ENCODE results near the gene TRIM56. TPM values are rescaled to one million over a fixed set of nuclear protein-coding genes. Genes with fewer than 3 reads are reported as not detected.

Gene TRIM56
- total and polyA plus RNA-seq, 9 of the 15 experiments (the other 6 are each of a cell fraction or from before 2014, with no cell fraction given), result 2.0 to 29.7 (median 11.6) TPM

DNA sequence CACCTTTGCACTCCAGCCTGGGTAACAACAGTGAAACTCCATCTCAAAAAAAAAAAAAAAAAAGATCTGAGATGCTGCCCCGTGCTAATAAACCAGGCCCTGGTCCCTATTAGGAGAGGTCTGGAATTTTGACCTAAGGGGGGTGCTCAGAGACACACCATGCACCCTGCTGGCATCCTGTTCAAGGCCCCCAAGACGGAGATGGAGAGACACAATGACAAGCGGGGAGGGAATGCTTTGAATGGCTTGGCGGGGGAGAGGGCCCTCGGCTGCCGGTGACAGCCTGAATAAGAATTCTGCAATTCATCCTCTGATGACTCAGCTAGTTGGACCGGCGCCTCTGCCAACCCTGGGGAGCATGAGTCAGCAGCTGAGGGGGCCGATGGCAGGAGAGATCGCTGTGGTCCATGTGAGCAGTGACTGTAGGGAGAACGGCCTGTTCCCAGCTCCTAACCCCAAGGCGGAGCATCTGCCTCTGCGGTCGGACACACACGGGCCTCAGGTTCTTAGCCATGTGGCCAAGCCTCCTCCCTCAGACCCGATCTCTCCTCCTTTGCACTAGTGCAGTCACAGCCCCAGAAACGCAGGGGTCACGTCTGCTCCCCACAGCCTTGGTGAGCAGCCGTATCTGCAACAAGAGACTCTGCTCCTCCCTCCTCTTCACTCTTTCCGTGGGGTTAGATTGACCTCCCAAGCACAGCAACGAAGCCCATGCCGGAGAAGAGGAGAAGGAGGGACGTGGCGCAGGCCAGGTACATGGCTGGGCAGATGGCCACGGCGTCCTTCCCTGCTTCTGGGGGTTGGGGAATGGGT lies 14.9 kb downstream of the TRIM56 start (continued):
- TF ChIP-seq JUND (IDR thresholded peaks at IDR 0.05; ENCODE audit: borderline replicate concordance, low read depth, low read length), result peak; percentile 100
- TF ChIP-seq JUND (tag; IDR thresholded peaks at IDR 0.05; ENCODE audit: borderline replicate concordance, low read depth, low read length), result peak; percentile 99; the same call in 2 of the 3 replicates
- TF ChIP-seq CLOCK (CRISPR knock-in tag; IDR thresholded peaks at IDR 0.05; ENCODE audit: borderline replicate concordance), result peak; percentile 88
- no peak for TF ChIP-seq ZNF609 (CRISPR knock-in tag; IDR thresholded peaks at IDR 0.05; ENCODE audit: borderline replicate concordance)
- TF ChIP-seq ZNF766 (CRISPR knock-in tag; conservative IDR thresholded peaks at IDR 0.05), result peak; percentile 62; the same call in 1 of the 2 replicates
- no peak for TF ChIP-seq ZNF133 (CRISPR knock-in tag; IDR thresholded peaks at IDR 0.05)
- TF ChIP-seq ZC3H8 (IDR thresholded peaks at IDR 0.05), result no peak
- peak; percentile 50 for TF ChIP-seq STAT5A (IDR thresholded peaks at IDR 0.05; ENCODE audit: borderline replicate concordance, low read length)
- TF ChIP-seq PHF8 (IDR thresholded peaks at IDR 0.05; ENCODE audit: borderline replicate concordance, low read length), result peak; percentile 56; the same call in 1 of the 2 replicates
- peak; percentile 78; the same call in 1 of the 2 replicates for TF ChIP-seq PHF21A (IDR thresholded peaks at IDR 0.05; ENCODE audit: borderline replicate concordance, low read depth)
- TF ChIP-seq ELF1 (tag; IDR thresholded peaks at IDR 0.05), result peak; percentile 55
- TF ChIP-seq ZNF24 (IDR thresholded peaks at IDR 0.05), result peak; percentile 55; the same call in 1 of the 2 replicates
- TF ChIP-seq ZC3H11A (IDR thresholded peaks at IDR 0.05; ENCODE audit: low read depth, low read length), result 0 out of 2 replicates have a peak, but pooled peaks have one; percentile 62
- TF ChIP-seq GABPA (tag; conservative IDR thresholded peaks at IDR 0.05; ENCODE audit: low read depth), result peak; percentile 33; the same call in 1 of the 2 replicates
- TF ChIP-seq, protein P1, sequence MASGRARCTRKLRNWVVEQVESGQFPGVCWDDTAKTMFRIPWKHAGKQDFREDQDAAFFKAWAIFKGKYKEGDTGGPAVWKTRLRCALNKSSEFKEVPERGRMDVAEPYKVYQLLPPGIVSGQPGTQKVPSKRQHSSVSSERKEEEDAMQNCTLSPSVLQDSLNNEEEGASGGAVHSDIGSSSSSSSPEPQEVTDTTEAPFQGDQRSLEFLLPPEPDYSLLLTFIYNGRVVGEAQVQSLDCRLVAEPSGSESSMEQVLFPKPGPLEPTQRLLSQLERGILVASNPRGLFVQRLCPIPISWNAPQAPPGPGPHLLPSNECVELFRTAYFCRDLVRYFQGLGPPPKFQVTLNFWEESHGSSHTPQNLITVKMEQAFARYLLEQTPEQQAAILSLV (tag; IDR thresholded peaks at IDR 0.05), result no peak
- TF ChIP-seq, protein P2, sequence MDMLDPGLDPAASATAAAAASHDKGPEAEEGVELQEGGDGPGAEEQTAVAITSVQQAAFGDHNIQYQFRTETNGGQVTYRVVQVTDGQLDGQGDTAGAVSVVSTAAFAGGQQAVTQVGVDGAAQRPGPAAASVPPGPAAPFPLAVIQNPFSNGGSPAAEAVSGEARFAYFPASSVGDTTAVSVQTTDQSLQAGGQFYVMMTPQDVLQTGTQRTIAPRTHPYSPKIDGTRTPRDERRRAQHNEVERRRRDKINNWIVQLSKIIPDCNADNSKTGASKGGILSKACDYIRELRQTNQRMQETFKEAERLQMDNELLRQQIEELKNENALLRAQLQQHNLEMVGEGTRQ (CRISPR knock-in tag; IDR thresholded peaks at IDR 0.05), result peak; percentile 41; the same call in 1 of the 2 replicates
- TF ChIP-seq PURB (CRISPR knock-in tag; IDR thresholded peaks at IDR 0.05; ENCODE audit: low read depth), result no peak
- no peak for TF ChIP-seq SRSF9 (IDR thresholded peaks at IDR 0.05; ENCODE audit: borderline replicate concordance, low read depth, low read length)

Measured in K562 (cell line).